Measurements from ENCODE around the gene DSCAM.

Gene DSCAM

DNA sequence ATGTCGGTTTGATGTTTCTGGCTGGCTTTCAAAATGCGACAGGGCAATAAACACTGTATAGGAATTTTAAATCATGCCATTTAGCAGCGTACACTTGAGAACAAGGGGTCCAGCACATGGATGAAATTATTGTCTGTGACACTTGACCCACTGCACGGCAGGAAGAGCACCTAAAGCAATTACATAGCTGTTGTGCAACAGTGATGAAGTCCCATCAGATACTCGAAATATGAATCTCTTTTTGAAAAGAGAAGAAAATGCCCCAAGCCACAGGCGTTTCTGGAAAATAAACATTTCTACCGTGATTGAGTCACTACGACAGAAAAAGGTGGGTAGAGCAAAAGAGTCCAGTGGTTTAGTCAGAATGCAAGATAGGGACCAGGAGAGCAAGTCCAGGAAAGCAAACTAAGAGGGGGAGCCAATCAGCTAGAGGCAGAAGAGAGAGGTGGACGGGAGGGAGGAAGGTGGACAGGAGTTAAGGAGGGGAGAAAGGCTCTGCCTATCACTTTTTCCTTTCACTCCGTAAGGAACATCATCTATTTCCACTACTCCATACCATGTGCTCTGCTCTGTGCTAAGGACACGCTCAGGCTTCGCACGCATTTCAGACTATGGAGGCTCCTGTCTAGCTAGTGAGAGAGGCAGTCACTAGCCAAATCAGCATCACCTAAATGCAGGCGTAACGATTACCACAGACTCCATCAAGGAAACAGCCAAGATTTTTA is 6.4 kb downstream of the DSCAM start:
- no peak overlapping the region for H3K4me3 ChIP-seq (ENCODE audit: low read depth, low read length)
- TF ChIP-seq, protein P1, sequence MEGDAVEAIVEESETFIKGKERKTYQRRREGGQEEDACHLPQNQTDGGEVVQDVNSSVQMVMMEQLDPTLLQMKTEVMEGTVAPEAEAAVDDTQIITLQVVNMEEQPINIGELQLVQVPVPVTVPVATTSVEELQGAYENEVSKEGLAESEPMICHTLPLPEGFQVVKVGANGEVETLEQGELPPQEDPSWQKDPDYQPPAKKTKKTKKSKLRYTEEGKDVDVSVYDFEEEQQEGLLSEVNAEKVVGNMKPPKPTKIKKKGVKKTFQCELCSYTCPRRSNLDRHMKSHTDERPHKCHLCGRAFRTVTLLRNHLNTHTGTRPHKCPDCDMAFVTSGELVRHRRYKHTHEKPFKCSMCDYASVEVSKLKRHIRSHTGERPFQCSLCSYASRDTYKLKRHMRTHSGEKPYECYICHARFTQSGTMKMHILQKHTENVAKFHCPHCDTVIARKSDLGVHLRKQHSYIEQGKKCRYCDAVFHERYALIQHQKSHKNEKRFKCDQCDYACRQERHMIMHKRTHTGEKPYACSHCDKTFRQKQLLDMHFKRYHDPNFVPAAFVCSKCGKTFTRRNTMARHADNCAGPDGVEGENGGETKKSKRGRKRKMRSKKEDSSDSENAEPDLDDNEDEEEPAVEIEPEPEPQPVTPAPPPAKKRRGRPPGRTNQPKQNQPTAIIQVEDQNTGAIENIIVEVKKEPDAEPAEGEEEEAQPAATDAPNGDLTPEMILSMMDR (conservative IDR thresholded peaks at IDR 0.05; ENCODE audit: low read depth, low read length) = no peak
- no peak for DNase-seq (ENCODE audit: low read depth)

DNA sequence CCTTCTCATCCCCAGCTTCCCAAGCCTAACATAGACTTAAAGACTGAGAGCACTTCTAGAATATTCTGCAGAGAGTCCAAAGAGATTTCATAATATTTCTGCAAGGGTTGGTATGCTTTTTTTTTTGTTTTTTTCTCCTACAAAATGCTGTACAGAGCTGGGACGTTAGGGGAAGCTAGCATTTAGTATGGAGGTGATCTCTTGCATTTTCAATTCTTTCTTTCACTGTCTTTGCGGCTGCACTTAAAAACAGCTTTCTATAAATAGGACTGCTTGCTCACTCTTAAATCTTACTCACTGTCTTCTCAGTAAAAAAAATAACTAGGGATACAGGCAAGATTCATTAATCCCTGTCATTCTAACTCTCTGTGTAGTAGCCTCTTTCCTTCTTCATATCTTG is 7.4 kb downstream of the DSCAM start:
- DNase-seq (ENCODE audit: low read depth) = no peak
- TF ChIP-seq, protein P1 (conservative IDR thresholded peaks at IDR 0.05; ENCODE audit: low read depth, low read length) = no peak
- H3K4me3 ChIP-seq (ENCODE audit: low read depth, low read length) = no peak overlapping the region

DNA sequence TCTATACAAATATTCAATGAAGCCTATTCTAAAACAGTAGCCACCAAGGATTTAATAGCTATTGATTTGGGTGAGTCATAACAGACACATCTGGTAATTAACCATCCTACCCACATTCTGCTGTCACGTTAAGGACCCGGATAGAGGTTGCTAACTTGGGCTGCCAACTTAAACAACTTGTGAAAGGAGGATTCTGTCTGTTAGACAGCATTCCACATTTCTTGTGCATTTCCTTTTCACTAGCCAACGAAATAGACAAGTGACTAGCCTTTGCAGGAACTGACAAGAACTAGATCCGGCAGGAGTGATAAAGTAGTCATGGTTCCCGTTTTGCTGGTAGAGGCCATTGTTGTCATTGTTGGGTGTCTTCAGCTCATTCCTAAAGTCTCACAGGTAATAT is 9.5 kb downstream of the DSCAM start:
- TF ChIP-seq, protein P1 (conservative IDR thresholded peaks at IDR 0.05; ENCODE audit: low read depth, low read length) = no peak
- H3K4me3 ChIP-seq (ENCODE audit: low read depth, low read length) = no peak overlapping the region
- DNase-seq (ENCODE audit: low read depth) = no peak

DNA sequence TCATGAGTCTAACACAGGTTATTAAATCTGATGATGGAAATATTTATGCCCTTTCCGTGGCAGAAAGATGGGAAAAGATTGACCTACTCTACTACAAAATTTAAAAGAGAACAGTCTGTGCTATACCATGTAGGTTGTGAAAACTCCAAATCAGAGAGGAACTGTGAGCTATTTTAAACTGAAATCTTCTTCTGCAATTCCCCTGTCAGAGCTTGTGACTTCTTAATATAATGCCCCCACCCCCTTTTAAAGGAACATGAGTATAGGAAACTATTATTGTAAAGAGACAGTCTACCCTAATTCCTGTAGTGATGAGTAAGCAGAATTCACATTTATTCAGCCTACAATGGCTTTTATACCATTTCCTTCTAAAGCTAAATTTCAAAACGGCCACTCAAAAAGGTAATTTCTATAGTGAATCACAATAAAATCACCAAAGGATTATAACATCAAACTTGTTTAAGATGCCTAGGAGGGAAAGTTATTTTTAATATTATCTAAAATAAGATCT is 11.7 kb downstream of the DSCAM start:
- no peak for DNase-seq (ENCODE audit: low read depth)
- TF ChIP-seq, protein P1 (conservative IDR thresholded peaks at IDR 0.05; ENCODE audit: low read depth, low read length) = no peak
- no peak overlapping the region for H3K4me3 ChIP-seq (ENCODE audit: low read depth, low read length)

DNA sequence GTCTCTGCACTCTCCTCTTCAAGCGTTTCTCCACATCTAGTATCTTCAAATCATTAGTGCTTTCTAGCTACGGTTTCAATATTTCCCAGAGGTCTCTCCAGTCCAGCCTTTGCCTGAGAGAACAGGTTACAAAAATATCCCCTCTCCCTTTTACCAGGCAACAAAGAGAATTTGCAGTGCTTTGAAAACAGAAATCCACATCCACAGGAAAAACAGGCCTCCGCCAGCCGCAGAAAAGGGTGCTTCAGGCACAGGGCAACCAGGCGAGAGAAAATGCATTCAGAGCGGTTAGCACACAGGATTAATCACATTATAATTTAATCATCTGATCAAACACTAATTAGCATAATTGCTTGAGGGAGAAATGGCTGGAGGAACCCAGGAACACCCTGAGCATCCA is 13.8 kb downstream of the DSCAM start:
- TF ChIP-seq, protein P1 (conservative IDR thresholded peaks at IDR 0.05; ENCODE audit: low read depth, low read length) = no peak
- H3K4me3 ChIP-seq (ENCODE audit: low read depth, low read length) = no peak overlapping the region
- DNase-seq (ENCODE audit: low read depth) = no peak

DNA sequence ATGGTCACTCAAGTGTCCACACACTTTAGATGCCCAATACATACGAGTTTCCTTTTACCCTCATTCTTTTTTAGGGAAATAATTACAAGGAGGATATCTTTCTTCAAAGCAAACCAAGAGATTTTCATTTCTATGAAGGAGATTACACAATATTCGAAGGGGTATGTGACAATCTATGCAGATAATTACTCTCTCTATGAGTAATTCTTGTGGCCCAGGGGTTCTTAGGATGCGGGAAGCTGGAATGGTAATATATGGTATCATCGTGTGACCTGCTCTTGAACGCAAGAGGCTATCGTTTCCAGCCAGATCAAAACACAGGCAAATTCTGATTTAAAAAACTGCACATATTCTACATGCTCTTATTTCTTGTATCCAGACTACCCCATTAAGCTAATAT is 14.6 kb downstream of the DSCAM start:
- no peak overlapping the region for H3K4me3 ChIP-seq (ENCODE audit: low read depth, low read length)
- no peak for DNase-seq (ENCODE audit: low read depth)
- TF ChIP-seq, protein P1 (conservative IDR thresholded peaks at IDR 0.05; ENCODE audit: low read depth, low read length) = no peak

DNA sequence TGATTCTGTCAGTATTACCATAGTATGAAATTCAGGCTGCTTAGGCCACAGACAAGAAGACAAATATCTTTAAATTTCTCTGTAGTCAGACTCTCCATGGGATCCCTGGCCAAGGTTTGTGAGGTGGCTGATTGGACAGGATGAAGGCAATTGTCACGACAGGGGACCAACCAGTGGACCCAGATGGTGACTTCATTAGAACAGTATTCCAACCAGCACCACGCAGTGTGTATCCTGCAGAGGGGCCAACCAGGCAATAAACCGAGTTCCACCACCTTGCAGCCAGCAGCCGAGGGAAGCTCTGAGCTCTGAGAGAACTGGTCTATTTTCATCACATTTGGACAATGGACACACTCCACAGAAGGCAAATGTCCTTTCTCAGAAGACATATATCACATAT is 16.1 kb downstream of the DSCAM start:
- H3K4me3 ChIP-seq (ENCODE audit: low read depth, low read length) = no peak overlapping the region
- no peak for DNase-seq (ENCODE audit: low read depth)
- TF ChIP-seq, protein P1 (conservative IDR thresholded peaks at IDR 0.05; ENCODE audit: low read depth, low read length) = no peak
